ENCODE data around the gene RWDD3.
A peak's percentile ranks its signal among the peaks of the same experiment; 100 is the strongest.

The RWDD3 gene

GRCh38 chr1:95282518-95282895 lies 48.5 kb downstream of the RWDD3 start:
- peak; percentile 37 for DNase-seq (ENCODE audit: low read depth)

GRCh38 chr1:95284420-95284819 lies 50.4 kb downstream of the RWDD3 start:
- DNase-seq (ENCODE audit: low read depth): no peak

- no peak for DNase-seq (ENCODE audit: low read depth)
These were observed 52.5 kb downstream of the RWDD3 start for GRCh38 chr1:95286479-95286878.

- no peak for DNase-seq (ENCODE audit: low read depth)
These were observed 53.1 kb downstream of the RWDD3 start for GRCh38 chr1:95287081-95287480.

GRCh38 chr1:95287825-95288224 lies 53.8 kb downstream of the RWDD3 start:
- DNase-seq (ENCODE audit: low read depth): no peak
